AG10803 (cell line): ENCODE data around the gene PHLDA3.

Experiments used
- DNase-seq: peaks from one replicate; pipeline ENCODE4 v3.0.0; 2010; ENCODE audit warnings: low read depth
- H3K4me3 ChIP-seq: 2 replicates; pipeline ENCODE4 v1.5.1; 2011; ENCODE audit warnings: mild to moderate bottlenecking, low read length, control low read depth
- TF ChIP-seq, protein P1 (sequence below): conservative IDR thresholded peaks from 2 replicates; pipeline ENCODE4 v1.5.1; 2011; ENCODE audit warnings: mild to moderate bottlenecking, low read length, control low read depth, inconsistent platforms

PHLDA3 gene

DNA sequence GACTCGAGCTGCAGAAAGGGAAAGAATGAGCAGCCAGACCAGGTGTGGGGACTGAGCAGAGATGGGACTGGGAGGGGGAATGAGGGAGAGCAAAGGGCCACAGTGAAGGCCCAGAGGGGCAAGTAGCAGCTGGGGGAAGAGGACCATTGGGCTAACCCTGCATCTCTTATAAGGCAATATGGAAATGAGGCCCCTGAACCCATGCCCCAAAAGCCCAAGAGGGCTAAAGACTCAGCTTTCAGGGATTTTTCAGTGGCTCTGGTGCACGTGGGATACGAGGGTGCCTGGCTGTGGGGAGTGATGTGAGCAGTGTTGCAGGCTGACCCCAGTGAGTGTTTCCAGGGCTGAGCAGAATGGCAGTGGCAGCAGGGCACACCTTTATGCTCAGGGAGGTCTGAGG, 47.0 kb downstream of the PHLDA3 start:
- H3K4me3 ChIP-seq, result no peak overlapping the region
- TF ChIP-seq, protein P1, sequence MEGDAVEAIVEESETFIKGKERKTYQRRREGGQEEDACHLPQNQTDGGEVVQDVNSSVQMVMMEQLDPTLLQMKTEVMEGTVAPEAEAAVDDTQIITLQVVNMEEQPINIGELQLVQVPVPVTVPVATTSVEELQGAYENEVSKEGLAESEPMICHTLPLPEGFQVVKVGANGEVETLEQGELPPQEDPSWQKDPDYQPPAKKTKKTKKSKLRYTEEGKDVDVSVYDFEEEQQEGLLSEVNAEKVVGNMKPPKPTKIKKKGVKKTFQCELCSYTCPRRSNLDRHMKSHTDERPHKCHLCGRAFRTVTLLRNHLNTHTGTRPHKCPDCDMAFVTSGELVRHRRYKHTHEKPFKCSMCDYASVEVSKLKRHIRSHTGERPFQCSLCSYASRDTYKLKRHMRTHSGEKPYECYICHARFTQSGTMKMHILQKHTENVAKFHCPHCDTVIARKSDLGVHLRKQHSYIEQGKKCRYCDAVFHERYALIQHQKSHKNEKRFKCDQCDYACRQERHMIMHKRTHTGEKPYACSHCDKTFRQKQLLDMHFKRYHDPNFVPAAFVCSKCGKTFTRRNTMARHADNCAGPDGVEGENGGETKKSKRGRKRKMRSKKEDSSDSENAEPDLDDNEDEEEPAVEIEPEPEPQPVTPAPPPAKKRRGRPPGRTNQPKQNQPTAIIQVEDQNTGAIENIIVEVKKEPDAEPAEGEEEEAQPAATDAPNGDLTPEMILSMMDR, result no peak
- DNase-seq, result no peak

DNA sequence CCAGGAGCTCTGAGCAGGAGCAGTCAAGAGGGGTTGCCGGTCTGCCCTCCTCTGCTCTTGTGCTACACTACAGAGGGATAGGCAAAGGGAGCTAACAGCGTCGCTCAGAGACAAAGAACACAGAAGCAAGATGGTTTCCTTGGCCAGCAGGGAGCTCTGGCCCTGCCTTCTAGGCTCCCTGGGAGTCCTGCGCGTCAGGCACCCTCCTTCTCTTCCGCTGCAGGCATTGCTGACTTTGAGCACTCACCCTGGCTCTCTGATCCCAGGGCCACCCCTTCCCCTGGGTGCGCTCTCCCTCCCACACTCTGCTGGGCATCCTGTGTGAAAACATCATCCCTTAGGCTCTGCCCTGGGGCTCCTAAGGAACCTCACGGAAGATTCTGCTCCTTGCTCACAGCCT, 47.9 kb downstream of the PHLDA3 start:
- no peak for DNase-seq
- TF ChIP-seq, protein P1, result no peak
- H3K4me3 ChIP-seq, result no peak overlapping the region

DNA sequence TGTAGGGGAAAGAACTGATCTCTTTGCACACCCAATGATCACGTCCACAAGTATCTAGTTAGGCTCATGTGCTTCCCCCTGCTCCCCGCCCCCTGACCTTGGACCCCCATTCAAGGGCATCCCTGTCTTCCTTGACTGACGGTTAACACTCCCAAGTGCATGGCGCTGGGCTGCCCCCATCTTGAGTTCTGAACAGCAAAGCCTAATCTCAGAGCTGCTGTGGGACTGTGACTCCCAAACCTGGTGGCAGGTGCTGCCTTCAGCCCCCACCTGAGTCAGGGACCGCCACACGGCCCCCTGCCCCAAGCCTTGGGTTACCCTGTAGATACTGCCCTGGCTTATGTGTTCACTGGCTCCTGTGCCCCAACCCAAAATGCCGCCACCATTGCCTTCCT, 48.4 kb downstream of the PHLDA3 start:
- H3K4me3 ChIP-seq, result no peak overlapping the region
- no peak for DNase-seq
- TF ChIP-seq, protein P1, result no peak

DNA sequence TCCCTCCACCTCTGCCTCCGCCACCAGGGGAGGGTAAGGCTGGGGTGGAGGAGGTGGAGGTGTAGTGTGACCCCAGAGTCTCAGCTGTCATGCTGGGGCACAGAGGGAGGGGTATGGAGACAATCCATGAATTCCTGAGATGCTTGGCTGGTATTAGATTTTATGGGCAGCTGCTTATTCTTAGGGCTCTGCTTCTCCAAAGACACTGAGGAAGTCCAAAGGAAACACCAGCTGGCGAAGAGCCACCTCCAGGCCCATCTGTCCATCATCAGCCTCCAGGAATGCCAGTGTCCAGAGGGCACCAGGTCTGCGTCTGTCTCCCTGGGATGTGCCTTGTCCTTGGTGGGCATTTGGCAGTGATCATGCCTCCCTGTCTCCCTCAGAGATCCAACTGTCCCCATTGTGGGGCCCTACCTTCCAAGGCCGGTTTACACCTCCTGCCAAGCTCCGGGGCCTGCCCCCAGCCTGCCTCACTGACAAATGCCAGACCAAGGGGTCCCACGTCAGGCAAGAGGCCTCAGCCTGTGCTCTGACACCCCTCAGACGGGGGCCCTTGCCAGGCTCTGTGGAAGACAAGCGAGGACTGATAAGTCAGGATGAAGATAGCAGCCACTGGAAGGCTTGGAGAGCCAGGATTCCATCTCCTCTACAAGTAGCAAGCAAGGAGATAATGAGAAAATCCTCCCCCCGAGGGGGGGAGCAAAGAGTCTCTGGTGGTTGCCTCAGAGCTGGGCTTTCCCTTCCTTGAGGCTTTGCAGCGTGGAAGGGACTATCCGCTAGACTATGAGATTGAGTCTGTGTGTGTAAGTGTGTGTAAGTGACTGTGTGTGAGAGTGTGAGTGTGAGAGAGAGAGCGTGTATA, 49.0 kb downstream of the PHLDA3 start:
- TF ChIP-seq, protein P1, result no peak
- no peak overlapping the region for H3K4me3 ChIP-seq
- no peak for DNase-seq

DNA sequence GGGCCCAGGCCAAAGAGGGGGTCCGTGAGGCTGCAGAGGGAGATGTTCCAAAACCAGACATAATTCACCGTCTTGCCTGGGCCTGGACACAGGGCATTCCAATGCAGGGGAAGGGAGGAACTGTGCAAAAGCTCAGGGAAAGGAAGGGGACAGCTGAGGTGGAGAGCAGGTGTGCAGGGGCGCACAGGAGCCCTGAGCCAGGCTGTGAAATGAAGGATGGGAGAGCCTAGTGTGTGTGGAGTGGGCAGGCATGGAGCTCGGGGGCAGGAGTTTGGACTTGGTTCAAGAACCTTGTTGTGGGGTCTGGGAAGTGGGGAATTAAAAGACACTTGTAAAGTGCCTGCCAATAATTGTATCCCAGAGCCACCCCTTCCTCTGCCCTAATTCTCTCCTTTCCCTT, 49.7 kb downstream of the PHLDA3 start:
- no peak overlapping the region for H3K4me3 ChIP-seq
- no peak for DNase-seq
- TF ChIP-seq, protein P1, result no peak

DNA sequence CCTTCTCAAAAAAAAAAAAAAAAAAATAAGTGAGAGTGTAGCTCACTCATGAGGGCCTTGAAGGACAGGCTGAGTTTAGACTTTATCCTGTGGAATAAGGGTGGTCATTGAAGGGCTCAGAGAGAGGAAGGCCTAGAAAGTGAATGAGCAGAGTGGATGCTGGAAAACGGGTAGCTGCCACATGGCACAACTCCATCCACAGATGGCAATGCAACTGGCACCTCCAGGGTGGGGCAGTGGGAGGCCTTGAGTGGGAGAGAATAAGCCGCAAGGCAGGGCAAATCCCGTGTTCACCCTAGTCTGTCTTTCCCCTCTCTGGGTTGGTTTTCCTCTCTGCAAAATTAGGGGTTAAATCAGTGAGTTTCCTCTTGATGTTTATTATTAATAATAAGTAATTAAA, 50.5 kb downstream of the PHLDA3 start:
- TF ChIP-seq, protein P1, result no peak
- DNase-seq, result no peak
- H3K4me3 ChIP-seq, result no peak overlapping the region
